HG03460 (cell line): ENCODE results near the gene MOB3B.
"Not testable (repeated sequence)": the region's sequence is repeated elsewhere in the genome, so short reads cannot be mapped to it uniquely, and the experiment has no call there.

Experiments
- ATAC-seq: cut with Tn5 transposase; IDR thresholded peaks from one replicate; pipeline ENCODE4 v1.9.1; 2021; ENCODE audit not compliant: unreplicated experiment

Gene MOB3B

DNA sequence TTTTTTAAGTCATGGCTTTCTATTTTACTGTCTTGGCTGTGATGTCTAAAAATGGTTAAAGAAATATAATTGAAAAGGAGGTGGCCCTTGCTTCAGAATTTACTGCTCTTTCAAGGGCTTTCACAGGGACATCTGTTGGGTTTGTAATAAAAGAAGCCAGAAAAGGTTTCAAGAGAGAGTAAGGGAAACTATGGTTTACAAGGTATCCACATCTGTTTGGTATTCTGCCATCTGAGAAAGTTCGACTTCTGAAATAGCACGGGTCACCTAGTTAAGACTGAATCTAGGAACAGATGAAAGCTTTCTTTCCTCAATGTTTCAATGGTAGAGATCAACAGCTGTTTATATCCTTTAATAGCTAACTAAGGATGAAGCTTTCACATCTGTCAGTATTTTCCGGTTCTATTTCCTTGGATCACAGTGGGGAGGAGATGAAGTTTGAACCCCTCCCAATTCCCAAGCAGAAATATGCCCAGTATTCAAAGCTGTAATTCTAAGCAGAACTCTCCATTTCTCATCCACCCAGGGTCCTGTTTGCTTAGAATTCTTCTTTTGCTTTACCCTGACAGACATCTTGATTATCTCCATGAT lies 78.3 kb downstream of the MOB3B start:
- no peak for ATAC-seq

DNA sequence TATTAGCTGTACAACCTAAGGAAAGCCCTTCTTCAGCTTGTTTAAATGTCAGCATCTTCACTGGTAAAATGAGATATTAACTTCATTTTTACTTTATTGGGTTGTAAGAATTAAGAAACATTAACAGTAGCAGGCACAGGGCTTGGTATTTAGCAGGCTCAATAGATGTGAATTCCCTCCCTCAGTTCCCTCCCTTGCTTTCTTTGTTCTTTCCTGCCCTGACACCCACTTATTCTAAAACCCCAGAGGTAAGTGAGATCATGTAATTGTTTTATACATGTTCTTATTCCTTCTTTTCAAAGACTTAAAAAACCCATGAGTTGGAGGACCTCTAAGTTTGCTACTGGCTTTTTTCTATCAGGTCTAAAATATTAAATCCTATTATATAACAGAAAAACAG lies 78.9 kb downstream of the MOB3B start:
- no peak for ATAC-seq

DNA sequence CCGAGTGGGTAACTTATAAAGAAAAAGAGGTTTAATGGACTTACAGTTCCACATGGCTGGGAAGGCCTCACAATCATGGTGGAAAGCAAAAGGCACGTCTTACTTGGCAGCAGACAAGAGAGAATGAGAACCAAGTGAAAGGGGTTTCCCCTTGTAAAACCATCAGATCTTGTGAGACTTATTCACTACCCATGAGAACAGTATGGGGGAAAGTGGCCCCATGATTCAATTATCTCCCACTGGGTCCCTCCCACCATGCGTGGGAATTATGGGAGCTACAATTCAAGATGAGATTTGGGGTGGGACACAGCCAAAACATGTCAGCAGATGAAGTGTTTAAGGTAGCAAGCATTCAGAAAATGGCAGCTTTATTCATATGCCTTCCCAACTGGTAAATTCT lies 81.3 kb downstream of the MOB3B start:
- not testable (repeated sequence) for ATAC-seq

DNA sequence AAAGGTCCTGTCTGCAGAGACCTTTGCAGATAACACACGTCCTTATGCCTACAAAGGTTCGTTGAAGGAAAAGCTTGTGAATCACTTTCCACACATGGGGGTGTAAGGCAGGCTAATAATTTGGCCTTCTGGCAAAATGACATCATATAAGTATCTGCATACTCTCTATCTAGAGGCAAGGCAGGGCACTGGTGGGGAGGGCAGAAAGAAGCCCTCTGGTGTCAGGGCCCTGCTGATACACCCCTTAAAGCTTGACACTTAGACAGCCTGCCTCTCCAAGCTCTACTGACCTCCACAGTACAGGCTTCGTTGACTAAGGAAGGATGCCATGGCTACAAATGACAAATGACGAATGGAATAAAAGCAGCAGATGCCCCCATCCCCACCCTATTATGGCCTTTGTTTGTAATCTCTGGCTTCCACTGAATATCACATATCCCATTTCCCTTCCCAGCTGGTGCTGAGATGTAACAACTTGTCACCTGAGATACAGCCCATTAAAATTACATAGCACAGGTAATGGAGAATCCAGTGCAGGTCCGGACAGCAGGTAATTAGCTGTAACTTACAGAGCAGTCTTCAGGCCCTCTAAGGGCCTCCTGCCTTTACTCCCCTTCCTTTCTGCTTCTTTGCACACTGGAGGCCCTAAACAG lies 82.5 kb downstream of the MOB3B start:
- ATAC-seq = no peak

DNA sequence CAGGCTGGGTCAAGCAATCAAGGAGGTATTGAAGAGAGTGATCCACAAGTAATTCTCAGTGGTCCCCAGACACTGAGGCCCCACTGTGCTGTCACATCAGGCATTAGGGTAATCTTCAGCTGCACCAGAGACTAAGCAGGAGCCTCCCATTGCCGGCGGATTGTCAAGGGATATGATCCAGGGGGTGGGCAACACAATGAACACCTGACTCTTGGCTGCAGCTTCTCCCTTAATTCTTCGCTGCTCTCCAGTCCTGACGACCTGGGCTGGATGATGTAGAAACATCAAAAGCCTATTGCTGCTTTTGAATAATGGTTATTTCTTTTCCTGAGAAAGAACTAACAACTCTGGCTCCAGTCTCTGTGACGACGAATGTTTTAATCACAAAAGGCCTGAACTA lies 83.9 kb downstream of the MOB3B start:
- ATAC-seq = no peak

DNA sequence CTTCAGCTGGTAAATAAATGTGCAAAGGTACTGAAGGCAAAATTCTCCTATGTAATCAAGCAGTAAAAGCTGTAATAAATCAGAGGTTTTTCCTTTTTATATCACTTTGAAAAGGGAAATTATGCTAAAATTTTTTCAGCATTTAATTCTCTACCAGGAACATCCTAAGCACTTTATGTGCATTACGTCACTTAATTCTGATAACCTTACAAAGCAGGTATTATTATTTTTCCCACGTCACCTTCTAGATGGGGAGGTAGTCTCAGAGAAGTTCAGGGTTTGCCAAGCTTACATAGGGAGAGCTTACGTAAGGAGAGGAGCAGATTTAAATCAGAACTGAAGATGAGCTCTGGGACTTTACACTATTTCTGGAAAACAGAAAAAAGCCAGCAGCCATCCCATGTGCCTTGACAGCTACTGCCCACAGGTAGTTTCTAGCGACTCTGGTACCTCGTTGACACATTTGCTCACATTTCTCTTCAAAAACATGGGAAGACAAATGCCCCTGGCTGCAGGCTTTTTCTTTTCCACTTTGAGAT lies 84.5 kb downstream of the MOB3B start:
- no peak for ATAC-seq

DNA sequence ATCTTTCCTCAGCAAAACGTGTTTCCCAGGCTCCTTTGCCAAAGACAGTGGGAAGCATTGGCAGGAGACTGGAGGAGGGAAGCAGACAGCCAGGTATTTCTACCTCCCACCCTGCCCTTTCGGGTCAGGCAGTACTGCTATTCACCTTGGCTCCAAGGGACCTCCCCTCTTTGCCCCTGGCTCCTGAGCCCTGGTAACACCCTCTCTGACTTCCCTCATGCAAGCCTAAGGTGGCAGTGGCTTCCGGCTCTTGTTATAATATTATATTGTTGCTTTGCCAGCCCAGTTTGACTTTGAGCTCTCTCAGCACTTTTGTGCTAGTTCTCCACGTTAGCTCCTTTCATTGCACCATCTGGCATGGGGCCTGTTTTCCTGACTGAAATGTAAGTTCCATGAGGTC lies 87.2 kb downstream of the MOB3B start:
- no peak for ATAC-seq

DNA sequence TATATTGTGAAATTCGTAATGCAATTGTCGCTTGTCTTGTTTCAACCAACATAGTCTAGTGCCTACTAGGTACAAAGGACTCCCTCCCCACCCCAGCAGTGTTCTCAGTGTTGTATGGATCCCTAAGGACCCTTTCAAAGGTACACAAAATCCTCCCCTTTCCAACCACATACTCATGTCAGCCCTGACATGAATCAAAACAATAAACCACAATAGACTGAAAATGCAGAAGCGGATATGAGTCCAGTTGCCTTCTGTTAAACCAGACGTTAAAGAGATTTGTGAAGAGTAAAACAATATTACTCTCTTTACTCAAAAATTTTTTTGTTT lies 87.9 kb downstream of the MOB3B start:
- ATAC-seq = peak; percentile 92

DNA sequence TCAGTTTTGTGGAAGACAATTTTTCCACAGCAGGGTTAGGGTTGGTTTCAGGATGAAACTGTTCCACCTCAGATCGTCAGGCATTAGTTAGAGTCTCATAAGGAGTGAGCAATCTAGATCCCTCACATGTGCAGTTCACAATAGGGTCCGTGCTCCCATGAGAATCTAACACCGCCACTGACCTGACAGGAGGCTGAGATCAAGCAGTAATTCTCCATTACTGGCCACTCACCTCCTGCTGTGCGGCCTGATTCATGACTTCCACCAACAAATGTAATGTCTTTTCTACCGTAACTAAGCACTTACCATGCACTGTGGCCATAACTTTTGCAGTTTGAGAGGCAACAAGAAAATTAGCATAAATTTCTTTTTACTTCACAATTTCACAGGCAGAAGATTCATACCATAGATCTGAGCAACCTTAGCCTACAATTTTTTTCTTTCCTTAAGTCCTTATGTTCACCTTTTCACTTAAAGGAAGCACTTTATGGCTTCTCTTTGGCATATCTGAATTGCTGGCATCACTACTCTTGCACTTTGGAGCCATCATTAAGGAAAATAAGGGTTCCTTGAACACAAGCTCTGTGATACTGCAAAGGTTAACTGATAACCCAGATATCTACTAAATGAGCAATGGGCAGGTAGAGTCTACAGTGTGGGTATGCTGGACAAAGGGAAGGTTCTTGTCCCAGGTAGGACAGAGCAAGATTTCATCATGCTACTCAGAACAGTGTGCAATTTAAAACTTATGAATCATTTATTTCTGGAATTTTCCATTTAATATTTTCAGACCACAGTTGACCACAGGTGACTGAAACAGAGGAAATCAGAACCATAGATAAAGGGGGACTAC lies 88.5 kb downstream of the MOB3B start:
- ATAC-seq = no peak

DNA sequence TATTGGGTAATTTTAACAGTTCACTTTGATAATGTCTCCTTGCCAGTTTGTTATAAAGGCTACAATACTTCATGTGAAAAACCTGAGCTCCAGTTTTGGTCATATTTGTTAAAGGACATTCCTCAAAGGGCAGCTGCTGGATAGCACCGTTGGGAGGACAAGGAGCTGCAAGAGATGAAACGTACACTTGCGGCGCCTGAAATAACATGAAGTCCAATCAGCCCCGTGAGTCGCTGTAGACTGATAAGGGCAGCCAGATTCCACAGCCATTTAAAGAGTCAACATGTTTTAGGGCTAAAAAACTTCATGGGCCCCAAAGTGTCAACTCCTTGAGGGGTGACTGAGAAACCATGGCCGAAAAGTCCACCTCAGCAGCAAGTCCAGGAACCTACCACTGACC lies 91.1 kb downstream of the MOB3B start:
- no peak for ATAC-seq

DNA sequence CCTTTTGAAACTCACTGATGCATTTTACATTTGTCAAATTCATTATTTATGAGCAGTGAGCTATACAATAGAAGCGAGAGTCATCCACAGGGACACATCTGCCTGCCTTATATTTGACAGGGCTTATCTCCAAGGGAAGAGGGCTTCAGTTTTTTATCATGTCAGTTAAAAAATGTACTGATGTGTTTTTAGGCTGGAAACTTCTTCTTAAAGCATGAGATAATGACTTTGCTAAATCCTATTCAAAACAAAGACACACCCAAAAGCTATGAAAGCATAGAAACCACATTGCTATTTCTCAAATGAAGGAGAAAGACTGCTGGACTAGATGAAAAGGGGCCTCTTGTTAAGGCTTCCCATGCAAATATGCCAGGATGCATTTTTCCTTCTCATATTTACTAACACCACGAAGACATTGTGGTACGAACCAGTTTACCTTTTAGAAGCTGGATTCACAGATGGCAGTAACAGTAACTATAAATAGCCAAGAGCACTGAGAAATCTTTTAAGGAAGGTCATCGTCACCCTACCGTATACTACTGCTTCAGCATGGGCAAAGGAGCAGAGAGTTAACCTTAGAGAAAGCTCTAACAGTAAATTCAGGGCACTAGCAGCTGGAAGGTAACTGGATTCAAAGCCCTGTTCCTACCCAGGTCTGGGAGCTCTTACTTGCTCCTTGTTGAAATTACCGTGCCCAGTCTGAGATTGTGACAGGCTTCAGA lies 91.8 kb downstream of the MOB3B start:
- no peak for ATAC-seq

DNA sequence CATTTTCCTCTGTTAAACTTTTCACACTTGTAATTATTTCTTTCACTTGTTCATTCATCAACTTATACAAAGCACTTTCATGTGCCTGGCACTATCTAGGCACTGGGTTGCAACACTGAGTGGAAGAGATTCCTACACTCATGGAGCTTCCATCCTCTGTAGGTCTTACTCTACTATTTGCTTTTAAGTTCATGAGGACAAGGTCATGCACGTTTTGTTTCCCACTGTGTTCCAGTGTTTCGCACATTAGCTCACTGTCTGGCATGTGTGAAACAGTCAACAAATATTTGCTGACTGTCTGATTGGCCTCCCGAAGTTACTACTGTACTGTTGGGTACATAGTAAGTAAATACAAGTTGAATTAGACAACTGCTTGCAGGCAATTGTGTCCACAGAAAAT lies 93.4 kb downstream of the MOB3B start:
- ATAC-seq = no peak

DNA sequence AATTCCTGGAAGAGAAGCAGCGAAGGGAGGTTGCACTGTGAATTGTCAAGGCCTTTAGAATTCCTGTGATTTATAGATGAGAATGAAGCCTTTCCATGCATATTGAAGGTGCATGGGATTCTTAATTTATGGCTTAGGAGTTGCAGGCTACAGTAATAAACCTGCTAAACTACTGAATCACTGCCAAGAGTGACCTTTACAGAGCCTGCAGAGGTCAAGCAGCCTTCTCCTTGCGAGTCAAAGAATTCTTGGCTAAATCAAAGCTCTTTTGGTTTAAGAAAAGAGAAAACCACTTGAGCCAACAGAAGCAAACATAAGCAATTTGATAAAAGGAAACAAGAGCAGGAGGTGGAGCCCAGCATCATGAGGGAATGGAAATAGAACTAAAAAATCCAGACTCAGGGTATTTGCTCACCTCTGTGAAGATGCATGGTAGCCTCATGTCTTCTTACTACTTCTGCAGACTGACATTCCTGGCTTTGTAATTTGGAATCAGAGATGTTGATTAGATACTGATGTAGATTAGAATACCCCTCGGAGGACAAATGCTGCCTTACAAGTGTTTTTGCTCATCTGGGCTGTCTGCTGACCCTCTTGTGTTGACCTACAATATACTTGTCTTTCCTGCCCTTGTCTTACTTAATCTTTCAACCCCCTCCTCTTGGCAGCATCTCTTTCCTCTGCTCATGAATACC lies 95.8 kb downstream of the MOB3B start:
- no peak for ATAC-seq

DNA sequence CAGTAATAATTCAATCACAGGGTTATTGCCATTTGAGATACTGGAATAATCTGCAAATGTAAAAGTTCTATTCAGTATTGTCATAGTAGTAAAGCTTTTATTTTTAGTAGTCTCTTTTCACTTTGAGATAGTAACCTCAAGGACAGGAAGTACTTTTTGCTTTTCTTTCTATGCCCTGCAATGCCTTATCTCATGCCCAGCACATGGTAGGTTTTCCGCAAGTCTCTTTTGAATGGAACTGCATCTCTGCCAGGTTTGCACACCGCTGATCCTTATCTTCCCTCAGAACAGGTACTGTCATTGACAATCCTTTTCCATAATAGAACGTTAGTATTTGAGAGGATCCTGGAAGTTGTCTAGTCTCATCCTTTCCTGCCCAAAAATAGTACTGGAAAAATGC lies 97.3 kb downstream of the MOB3B start:
- ATAC-seq = no peak

DNA sequence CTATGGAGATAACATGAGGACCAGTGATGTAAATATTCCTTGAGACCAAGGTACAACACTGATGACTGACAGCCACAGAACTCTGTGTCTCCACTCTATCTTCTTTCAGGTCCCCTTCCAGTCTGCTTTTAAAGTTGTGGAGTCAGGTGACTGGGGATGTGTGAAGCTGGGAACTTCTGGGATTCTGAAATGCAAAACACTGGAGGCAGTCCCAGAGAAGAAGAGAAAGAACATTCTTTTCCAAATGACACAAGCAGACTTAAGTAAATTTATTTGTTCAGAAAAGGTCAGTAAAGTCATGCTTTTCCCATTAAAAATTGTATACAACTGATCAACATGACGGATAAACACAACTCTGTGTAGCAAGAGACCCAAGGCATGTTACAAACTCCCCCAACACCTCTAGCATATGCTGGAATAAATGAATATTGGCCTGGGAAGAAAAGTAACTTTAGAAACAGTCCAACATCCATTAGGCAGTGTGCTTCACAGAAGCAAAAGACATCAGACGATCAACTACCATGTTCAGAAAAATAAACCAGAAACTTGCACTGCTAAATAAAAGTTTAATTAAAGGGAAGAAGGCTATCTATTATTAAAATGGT lies 98.0 kb downstream of the MOB3B start:
- no peak for ATAC-seq

DNA sequence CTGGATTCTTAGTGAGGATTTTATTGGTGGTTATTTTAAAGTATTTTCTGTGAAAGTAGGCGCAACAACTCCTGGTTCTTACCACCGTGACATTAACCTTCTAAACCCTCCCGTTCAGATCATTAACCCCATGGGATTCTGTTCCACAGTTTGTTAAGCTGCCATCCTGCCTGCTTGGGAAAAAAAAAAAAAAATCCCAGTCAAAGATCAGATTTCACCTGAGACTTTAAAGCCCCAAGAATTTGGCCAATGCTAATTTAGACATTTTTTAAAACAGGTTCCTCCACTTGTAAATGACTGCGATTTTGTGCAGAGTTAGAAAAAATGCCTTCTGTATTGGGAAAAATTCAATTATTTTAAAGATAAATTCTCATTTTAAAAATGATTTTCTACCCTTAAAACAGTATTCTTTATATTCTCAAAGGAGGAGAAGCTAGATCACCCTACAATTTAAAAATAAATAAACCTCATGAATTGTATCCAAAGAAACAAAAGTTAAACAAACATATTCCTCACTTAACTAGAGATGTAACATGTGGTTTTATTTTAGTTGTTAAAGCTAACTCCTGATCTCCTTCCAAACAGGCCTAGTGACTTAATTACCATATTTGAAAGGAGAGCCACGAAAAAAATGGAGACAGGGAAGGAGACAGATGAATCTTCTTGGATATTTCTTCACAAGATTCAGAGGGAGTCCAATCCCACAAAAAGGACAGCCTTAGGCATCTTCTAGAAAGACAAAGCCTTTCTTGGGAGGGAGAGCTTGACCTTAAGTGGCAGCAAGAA lies 98.7 kb downstream of the MOB3B start:
- ATAC-seq = no peak

DNA sequence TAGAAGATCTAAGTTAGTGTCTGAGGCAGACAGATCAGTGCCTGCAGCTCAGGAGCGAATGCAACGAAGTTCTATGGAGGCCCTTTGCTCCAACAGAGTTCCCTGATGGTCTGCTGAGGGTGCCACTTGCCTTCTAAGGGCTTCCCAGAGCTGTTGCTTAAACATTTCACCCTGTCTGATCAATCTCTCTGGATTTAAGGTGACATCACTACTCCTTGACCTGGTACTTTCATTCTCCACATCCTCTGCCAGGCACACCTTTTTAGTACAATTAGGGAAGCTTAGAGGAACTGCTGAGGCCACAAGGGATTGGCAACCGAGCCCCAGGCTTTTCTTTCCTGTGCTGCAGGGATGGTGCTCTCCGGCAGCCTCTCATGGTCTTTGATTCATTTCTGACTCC lies 99.7 kb downstream of the MOB3B start:
- ATAC-seq = no peak

DNA sequence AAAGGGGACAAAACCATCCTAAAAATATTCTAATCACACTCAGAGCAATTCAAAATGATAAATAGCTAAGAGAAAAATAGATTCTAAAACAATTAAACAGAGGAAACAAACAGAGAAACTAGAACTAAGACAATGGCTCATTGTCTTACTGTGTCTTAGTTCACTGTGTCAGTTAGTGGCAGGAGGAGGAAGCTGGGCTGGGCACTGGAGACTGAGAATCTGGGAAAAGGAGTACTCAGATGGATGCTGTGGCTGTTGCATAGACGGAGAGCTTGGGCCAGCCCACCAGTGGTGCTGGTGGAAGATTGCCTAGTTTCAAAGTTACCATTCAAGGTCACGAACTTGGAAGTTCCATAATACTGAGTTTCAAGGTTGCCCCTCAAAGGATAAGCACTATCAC lies 100.2 kb downstream of the MOB3B start:
- no peak for ATAC-seq

DNA sequence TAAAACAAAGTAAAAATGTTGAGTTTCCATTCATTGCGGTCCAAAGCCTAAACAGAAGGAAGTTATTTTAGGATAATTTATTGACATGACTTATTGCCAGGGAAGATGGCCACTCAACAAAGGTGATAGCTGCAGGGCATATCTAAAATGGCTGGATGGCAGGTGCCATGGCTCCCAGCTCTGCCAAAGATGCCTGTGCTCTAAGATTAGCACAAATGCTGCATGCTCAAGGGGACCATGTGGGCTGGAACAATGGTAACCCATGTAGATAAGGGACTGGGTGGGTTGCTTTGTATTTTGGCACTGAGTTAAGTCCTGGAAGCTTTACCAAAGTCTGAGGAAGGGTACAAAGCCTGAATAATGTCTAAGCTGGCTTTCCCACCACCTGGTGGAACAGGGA lies 101.1 kb downstream of the MOB3B start:
- ATAC-seq = no peak

DNA sequence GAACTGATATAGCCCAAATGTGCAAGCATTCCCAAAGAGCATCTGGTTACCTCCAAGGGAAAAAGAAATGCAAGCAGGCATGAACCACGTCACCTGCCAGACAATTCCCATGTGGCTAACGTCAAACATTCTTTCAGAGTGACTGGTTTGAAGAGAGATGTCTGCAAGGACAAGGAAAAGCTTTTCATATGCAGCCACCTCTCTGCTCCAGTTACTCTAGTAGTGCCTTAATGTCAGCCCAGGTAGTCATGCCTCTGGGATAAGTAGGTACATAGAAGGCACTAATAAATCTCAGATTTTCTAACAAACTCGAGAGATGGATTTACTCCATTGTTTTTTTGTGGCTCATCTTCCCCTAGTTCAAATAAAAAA lies 102.4 kb downstream of the MOB3B start:
- ATAC-seq = no peak
